Measurements from ENCODE around the gene SYNPR.

Gene SYNPR

DNA sequence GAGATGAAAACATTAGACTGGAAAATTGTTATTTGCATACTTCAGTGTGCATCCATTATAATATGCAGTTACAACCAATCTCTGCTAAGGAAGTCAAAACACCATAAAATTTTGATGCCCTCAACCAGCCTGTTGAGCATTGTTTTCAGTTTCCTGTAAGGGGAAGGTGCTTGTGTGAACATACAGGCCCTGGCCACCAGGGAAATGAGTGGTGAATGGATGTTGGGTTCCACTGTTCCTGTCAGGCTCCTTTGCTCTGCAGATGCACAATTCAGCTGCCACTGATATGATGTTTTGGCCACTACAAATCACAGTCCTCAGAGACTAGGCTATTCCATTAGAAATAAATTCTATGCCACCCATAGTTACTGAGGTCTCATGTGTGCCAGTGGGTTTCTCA is 184.6 kb downstream of the SYNPR start:
- no peak for DNase-seq (ENCODE audit: low read depth in 1 of 2, low spot score in 1 of 2)
- Histone ChIP-seq H3K27ac (replicated peaks) (no peak overlapping the region), H3K4me3 (replicated peaks; ENCODE audit: insufficient read depth, low read length) (no peak overlapping the region), H3K27me3 (ENCODE audit: insufficient read depth, poor library complexity, severe bottlenecking) (no peaks in the 10 kb centered on the region)
- TF ChIP-seq GABPA (IDR thresholded peaks at IDR 0.05; ENCODE audit: low read depth) (no peak), POLR2AphosphoS5 (IDR thresholded peaks at IDR 0.05; ENCODE audit: low read depth) (no peak)
- TF ChIP-seq, protein P1, sequence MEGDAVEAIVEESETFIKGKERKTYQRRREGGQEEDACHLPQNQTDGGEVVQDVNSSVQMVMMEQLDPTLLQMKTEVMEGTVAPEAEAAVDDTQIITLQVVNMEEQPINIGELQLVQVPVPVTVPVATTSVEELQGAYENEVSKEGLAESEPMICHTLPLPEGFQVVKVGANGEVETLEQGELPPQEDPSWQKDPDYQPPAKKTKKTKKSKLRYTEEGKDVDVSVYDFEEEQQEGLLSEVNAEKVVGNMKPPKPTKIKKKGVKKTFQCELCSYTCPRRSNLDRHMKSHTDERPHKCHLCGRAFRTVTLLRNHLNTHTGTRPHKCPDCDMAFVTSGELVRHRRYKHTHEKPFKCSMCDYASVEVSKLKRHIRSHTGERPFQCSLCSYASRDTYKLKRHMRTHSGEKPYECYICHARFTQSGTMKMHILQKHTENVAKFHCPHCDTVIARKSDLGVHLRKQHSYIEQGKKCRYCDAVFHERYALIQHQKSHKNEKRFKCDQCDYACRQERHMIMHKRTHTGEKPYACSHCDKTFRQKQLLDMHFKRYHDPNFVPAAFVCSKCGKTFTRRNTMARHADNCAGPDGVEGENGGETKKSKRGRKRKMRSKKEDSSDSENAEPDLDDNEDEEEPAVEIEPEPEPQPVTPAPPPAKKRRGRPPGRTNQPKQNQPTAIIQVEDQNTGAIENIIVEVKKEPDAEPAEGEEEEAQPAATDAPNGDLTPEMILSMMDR (IDR thresholded peaks at IDR 0.05; ENCODE audit: insufficient read depth, low read length): no peak
- TF ChIP-seq, protein P2, sequence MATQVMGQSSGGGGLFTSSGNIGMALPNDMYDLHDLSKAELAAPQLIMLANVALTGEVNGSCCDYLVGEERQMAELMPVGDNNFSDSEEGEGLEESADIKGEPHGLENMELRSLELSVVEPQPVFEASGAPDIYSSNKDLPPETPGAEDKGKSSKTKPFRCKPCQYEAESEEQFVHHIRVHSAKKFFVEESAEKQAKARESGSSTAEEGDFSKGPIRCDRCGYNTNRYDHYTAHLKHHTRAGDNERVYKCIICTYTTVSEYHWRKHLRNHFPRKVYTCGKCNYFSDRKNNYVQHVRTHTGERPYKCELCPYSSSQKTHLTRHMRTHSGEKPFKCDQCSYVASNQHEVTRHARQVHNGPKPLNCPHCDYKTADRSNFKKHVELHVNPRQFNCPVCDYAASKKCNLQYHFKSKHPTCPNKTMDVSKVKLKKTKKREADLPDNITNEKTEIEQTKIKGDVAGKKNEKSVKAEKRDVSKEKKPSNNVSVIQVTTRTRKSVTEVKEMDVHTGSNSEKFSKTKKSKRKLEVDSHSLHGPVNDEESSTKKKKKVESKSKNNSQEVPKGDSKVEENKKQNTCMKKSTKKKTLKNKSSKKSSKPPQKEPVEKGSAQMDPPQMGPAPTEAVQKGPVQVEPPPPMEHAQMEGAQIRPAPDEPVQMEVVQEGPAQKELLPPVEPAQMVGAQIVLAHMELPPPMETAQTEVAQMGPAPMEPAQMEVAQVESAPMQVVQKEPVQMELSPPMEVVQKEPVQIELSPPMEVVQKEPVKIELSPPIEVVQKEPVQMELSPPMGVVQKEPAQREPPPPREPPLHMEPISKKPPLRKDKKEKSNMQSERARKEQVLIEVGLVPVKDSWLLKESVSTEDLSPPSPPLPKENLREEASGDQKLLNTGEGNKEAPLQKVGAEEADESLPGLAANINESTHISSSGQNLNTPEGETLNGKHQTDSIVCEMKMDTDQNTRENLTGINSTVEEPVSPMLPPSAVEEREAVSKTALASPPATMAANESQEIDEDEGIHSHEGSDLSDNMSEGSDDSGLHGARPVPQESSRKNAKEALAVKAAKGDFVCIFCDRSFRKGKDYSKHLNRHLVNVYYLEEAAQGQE (IDR thresholded peaks at IDR 0.05; ENCODE audit: insufficient replicate concordance, low read depth): no peak

DNA sequence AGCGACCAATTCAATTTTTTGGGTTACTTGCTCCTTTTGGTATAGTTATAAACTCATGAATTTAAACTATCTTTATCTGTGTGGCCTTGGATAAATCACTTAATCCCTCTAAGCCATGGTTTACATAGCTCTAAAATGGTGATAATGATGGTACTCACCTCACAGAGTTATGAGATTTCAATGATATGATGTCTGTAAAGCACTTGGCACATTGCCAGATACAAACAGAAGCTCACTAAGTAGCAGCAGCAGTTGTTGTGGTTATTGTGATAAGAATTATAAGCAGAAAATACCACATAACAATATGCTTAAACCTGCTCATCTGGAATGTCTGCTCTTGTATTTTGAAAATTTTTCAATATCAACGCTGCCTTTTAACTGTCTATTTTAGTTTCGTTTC is 189.3 kb downstream of the SYNPR start:
- TF ChIP-seq GABPA (IDR thresholded peaks at IDR 0.05; ENCODE audit: low read depth): no peak
- TF ChIP-seq, protein P1 (IDR thresholded peaks at IDR 0.05; ENCODE audit: insufficient read depth, low read length): no peak
- no peak for TF ChIP-seq SPI1 (IDR thresholded peaks at IDR 0.05; ENCODE audit: borderline replicate concordance, low read depth)
- TF ChIP-seq, protein P2 (IDR thresholded peaks at IDR 0.05; ENCODE audit: insufficient replicate concordance, low read depth): no peak
- no peak for TF ChIP-seq POLR2AphosphoS5 (IDR thresholded peaks at IDR 0.05; ENCODE audit: low read depth)
- Histone ChIP-seq H3K27ac (replicated peaks) (no peak overlapping the region), H3K4me3 (replicated peaks; ENCODE audit: insufficient read depth, low read length) (no peak overlapping the region), H3K27me3 (ENCODE audit: insufficient read depth, poor library complexity, severe bottlenecking) (no peaks in the 10 kb centered on the region)
- no peak for DNase-seq (ENCODE audit: low read depth in 1 of 2, low spot score in 1 of 2)

DNA sequence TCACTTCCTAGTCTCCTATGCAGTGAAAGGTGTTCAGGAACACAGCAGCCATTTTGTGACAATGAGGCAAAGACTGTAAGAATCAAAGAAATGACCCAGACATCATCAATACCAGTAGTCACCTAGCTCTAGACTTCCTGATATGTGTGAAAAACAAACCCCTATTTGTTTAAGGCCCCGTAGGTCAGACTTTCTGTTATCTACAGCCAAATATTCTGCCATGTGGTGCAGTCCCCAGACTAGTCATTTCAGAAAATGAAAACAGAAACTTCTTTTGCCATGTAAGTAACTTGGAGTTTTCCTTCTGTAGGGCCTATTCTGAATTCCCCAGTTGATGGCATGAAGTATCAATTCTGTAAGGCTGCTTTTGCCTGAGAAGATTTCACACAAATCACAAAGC is 192.6 kb downstream of the SYNPR start:
- DNase-seq (ENCODE audit: low read depth in 1 of 2, low spot score in 1 of 2): no peak
- no peak overlapping the region for H3K27ac ChIP-seq (replicated peaks)
- TF ChIP-seq, protein P1 (IDR thresholded peaks at IDR 0.05; ENCODE audit: insufficient read depth, low read length): no peak
- TF ChIP-seq POLR2AphosphoS5 (IDR thresholded peaks at IDR 0.05; ENCODE audit: low read depth): no peak
- TF ChIP-seq SPI1 (IDR thresholded peaks at IDR 0.05; ENCODE audit: borderline replicate concordance, low read depth): no peak
- TF ChIP-seq, protein P2 (IDR thresholded peaks at IDR 0.05; ENCODE audit: insufficient replicate concordance, low read depth): no peak
- no peak for TF ChIP-seq GABPA (IDR thresholded peaks at IDR 0.05; ENCODE audit: low read depth)
- H3K4me3 ChIP-seq (replicated peaks; ENCODE audit: insufficient read depth, low read length): no peak overlapping the region
- no peaks in the 10 kb centered on the region for H3K27me3 ChIP-seq (ENCODE audit: insufficient read depth, poor library complexity, severe bottlenecking)

Measured in HL-60 (cell line).